HepG2 (cell line): ENCODE data around the gene HACD2. TPM values are rescaled to one million over a fixed set of nuclear protein-coding genes. Genes with fewer than 3 reads are reported as not detected.

ENCODE experiments used
- ATAC-seq: fragments of 200-7000 bp; cut with Tn5 transposase; 3 replicates; pipeline ENCODE4 v1.9.1; 2020; ENCODE audit warnings: mild to moderate bottlenecking, moderate library complexity
- BruUV-seq: library from RNA; stranded (reverse); fragments of 400-500 nt; replicated peaks from 2 replicates; lab custom pipeline; 2021; lab: Mats Ljungman, UMichigan
- CTCF ChIA-PET: fragments of 300-600 bp; formaldehyde crosslinking; extraction: SDS; loops from one replicate; lab custom pipeline; 2021; ENCODE audit warnings: low total read pairs, inconsistent platforms, low intra/inter-chr PET ratio; lab: Yijun Ruan, JAX
- POLR2A ChIA-PET: fragments of 350-600 bp; sonication (Branson Sonifier 250); formaldehyde crosslinking; loops from one replicate; lab custom pipeline; 2020; ENCODE audit warnings: antibody characterized with exemption, inconsistent platforms; lab: Yijun Ruan, JAX
- DNase-seq: peaks from one replicate; pipeline ENCODE4 v3.0.0-alpha.2; 2015; ENCODE audit warnings: low spot score
- FAIRE-seq: peaks from 3 replicates; lab custom pipeline; 2011; peaks lifted over from hg19 to GRCh38; lab: Jason Lieb, UNC
- H2AFZ ChIP-seq: one replicate; pipeline ENCODE4 v1.6.1; 2011; ENCODE audit warnings: low read length, inconsistent platforms
- H3K27ac ChIP-seq: fragments of 300-600 bp; 3 replicates; pipeline ENCODE4 v1.8.0; 2011; ENCODE audit warnings: mixed run types, mild to moderate bottlenecking, mixed read lengths, low read length, inconsistent platforms; ENCODE audit not compliant: insufficient read depth; ENCODE audit errors: extremely low read length
- H3K27me3 ChIP-seq, 2 experiments: fragments of 200-600 bp in 1 of 2; 2 replicates in 1 of 2; 3 replicates in 1 of 2; pipeline versions ENCODE4 v1.6.0 to v1.8.0; 2011; ENCODE audit warnings: low read length in 2 of 2, mild to moderate bottlenecking in 2 of 2, moderate library complexity in 2 of 2, inconsistent platforms in 1 of 2; ENCODE audit not compliant: insufficient read depth in 2 of 2, control insufficient read depth in 1 of 2
- H3K36me3 ChIP-seq, 2 experiments: fragments of 200-600 bp in 1 of 2; replicated peaks in 1 of 2; 2 replicates in 1 of 2; 3 replicates in 1 of 2; pipeline versions ENCODE4 v1.5.1 to v1.8.0; 2011; ENCODE audit warnings: low read length in 2 of 2, inconsistent platforms in 1 of 2; ENCODE audit not compliant: insufficient read depth in 2 of 2, control insufficient read depth in 1 of 2
- H3K4me1 ChIP-seq: 2 replicates; pipeline ENCODE4 v1.5.1; 2012; ENCODE audit warnings: low read length, inconsistent platforms; ENCODE audit not compliant: insufficient read depth
- H3K4me2 ChIP-seq: 2 replicates; pipeline ENCODE4 v1.6.0; 2011; ENCODE audit warnings: low read depth, low read length, inconsistent platforms
- H3K4me3 ChIP-seq, 3 experiments: fragments of 200-600 bp in 1 of 3; sonication (generic), shearing (Covaris generic) in 1 of 3; replicated peaks in 1 of 3; 2 replicates each; pipeline ENCODE4 v1.5.1; 2011 to 2016; ENCODE audit warnings: low read length in 3 of 3, inconsistent platforms in 2 of 3, low read depth in 2 of 3, mild to moderate bottlenecking in 2 of 3, control low read depth in 1 of 3, mixed read lengths in 1 of 3; ENCODE audit not compliant: insufficient read depth in 1 of 3
- H3K79me2 ChIP-seq: one replicate; pipeline ENCODE4 v1.6.1; 2011; ENCODE audit warnings: low read length, inconsistent platforms; ENCODE audit not compliant: insufficient read depth
- H3K9ac ChIP-seq: 2 replicates; pipeline ENCODE4 v1.6.0; 2011; ENCODE audit warnings: mild to moderate bottlenecking, low read depth, low read length, inconsistent platforms; ENCODE audit not compliant: insufficient read depth
- H3K9me3 ChIP-seq: 2 replicates; pipeline ENCODE4 v1.5.1; 2012; ENCODE audit warnings: mild to moderate bottlenecking, low read length
- H4K20me1 ChIP-seq: 2 replicates; pipeline ENCODE4 v1.6.0; 2011; ENCODE audit warnings: inconsistent platforms, mild to moderate bottlenecking, low read length, moderate library complexity; ENCODE audit not compliant: insufficient read depth
- MAFG ChIP-seq: sonication (generic); formaldehyde crosslinking; IDR thresholded peaks from 2 replicates; pipeline ENCODE4 v1.5.1; 2020; ENCODE audit warnings: mild to moderate bottlenecking, missing genetic modification reagents
- ZBTB7B ChIP-seq: sonication (generic); formaldehyde crosslinking; IDR thresholded peaks from 2 replicates; pipeline ENCODE4 v1.4.0; 2020; ENCODE audit warnings: missing genetic modification reagents
- ZNF230 ChIP-seq: sonication (generic); formaldehyde crosslinking; IDR thresholded peaks from 2 replicates; pipeline ENCODE4 v1.4.0; 2020; ENCODE audit warnings: mild to moderate bottlenecking, missing genetic modification reagents
- ZNF333 ChIP-seq: sonication (generic); formaldehyde crosslinking; IDR thresholded peaks from 2 replicates; pipeline ENCODE4 v1.4.0; 2020; ENCODE audit warnings: mild to moderate bottlenecking, missing genetic modification reagents, borderline replicate concordance
- ZNF7 ChIP-seq: IDR thresholded peaks from 2 replicates; pipeline ENCODE4 v1.6.1; 2016; ENCODE audit warnings: missing biosample characterization, missing genetic modification reagents
- WGBS: methylation state at CpG from one replicate; pipeline ENCODE4 v1.1.6; 2017; ENCODE audit warnings: low lambda C conversion rate; 5-methylcytosine and 5-hydroxymethylcytosine counted together
- in situ Hi-C: cut with HindIII; loops from 2 replicates; pipeline ENCODE4 v1.10.0; 2017; ENCODE audit warnings: low pct_unique_long_range_greater_than_20kb; ENCODE audit not compliant: extremely low pct_ligation_motif_present
- intact Hi-C: fragments of 100-400 bp; cut with micrococcal nuclease; formaldehyde crosslinking; loops from one replicate; pipeline ENCODE4 v1.10.0; 2022; ENCODE audit not compliant: unreplicated experiment
- polyA plus RNA-seq, 8 experiments: library from polyadenylated mRNA; depleted of rRNA in 3 of 8; stranded (reverse) in 7 of 8; unstranded in 1 of 8; fragments of >200 nt; fragmentation: Illumina TruSeq in 4 of 8; extraction: Trizol in 4 of 8; gene quantifications; 2 replicates each; pipeline versions ENCODE4 v1.2.1 to v1.2.3, GENCODE V29; 2011 to 2016; ENCODE audit warnings: low read depth in 4 of 8, missing spikeins in 1 of 8, mixed read lengths in 1 of 8; ENCODE audit not compliant: insufficient read depth in 1 of 8
- total RNA-seq, 5 experiments: library from RNA; depleted of rRNA; stranded (reverse); fragments of >200 nt; fragmentation: Illumina TruSeq; extraction: Trizol; gene quantifications; 2 replicates each; pipeline ENCODE4 v1.2.3, GENCODE V29; 2016; ENCODE audit warnings: low read depth in 1 of 5
- TF ChIP-seq, protein P1 (sequence below), 2 experiments: sonication (generic) in 1 of 2; formaldehyde crosslinking in 1 of 2; IDR thresholded peaks; 2 replicates each; pipeline versions ENCODE4 v1.4.0 to v1.6.1; 2018 to 2020; ENCODE audit warnings: missing genetic modification reagents in 2 of 2, borderline replicate concordance in 1 of 2, low read depth in 1 of 2, mild to moderate bottlenecking in 1 of 2, missing biosample characterization in 1 of 2
- TF ChIP-seq, protein P2 (sequence below): sonication (generic); formaldehyde crosslinking; IDR thresholded peaks from 2 replicates; pipeline ENCODE4 v1.5.0; 2020; ENCODE audit warnings: missing genetic modification reagents
- TF ChIP-seq, protein P3 (sequence below): sonication (generic); formaldehyde crosslinking; IDR thresholded peaks from 2 replicates; pipeline ENCODE4 v1.8.1; 2022; ENCODE audit warnings: low read depth, mild to moderate bottlenecking, missing genetic modification reagents
- TF ChIP-seq, protein P4 (sequence below): sonication (generic); formaldehyde crosslinking; IDR thresholded peaks from 2 replicates; pipeline ENCODE4 v1.4.0; 2020; ENCODE audit warnings: missing genetic modification reagents
- TF ChIP-seq, protein P5 (sequence below): sonication (generic); formaldehyde crosslinking; IDR thresholded peaks from 2 replicates; pipeline ENCODE4 v1.5.0; 2020; ENCODE audit warnings: mild to moderate bottlenecking, missing genetic modification reagents, borderline replicate concordance
- TF ChIP-seq, protein P6 (sequence below): sonication (generic); formaldehyde crosslinking; IDR thresholded peaks from 2 replicates; pipeline ENCODE4 v1.5.0; 2020; ENCODE audit warnings: missing genetic modification reagents, mild to moderate bottlenecking, borderline replicate concordance

Gene HACD2
- total and polyA plus RNA-seq, 2 of the 13 experiments (the other 11 are each of a cell fraction or from before 2014, with no cell fraction given): 47.0 to 50.4 TPM

DNA sequence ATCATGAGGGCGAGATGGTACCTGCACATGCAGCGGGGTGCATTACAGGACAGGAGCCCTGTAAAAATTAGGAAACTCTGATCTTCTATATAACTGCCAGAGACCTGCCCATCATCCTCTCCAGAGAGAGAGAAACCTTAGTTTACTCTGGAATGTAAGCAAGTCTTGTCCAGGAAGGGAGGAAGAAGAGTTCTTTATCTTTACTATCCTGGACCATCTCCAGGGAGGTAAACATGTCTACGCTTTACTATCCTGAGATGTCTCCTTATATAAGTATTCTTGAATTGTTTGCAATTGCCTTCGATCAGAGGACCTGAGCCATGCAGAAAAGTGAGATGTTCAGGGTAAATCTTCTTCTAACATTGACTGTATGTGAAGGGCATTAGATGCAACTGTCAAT lies 12.7 kb upstream of the HACD2 start:
- H3K9me3 ChIP-seq: no peaks in the 10 kb centered on the region
- in situ Hi-C loops: no loop called here
- DNase-seq (no peak), ATAC-seq (no peak), FAIRE-seq (no peak)
- no peak overlapping the region for H3K4me3 ChIP-seq
- H2AFZ ChIP-seq: no peak overlapping the region
- H3K36me3 ChIP-seq: no peaks in the 10 kb centered on the region
- CTCF ChIA-PET: no interaction called here
- 95% methylated on average over 4 of the region's 4 CpGs for WGBS
- H3K79me2 ChIP-seq: no peaks in the 10 kb centered on the region
- no peak overlapping the region for H3K9ac ChIP-seq
- no peaks in the 10 kb centered on the region for H4K20me1 ChIP-seq
- POLR2A ChIA-PET: no interaction called here
- no peaks in the 10 kb centered on the region for H3K27me3 ChIP-seq
- H3K27ac ChIP-seq: no peak overlapping the region
- no peak overlapping the region for H3K4me2 ChIP-seq
- intact Hi-C loops: no loop called here
- H3K4me1 ChIP-seq: peaks cover 35% of the 10 kb centered on the region
- BruUV-seq: no TSS peak
- TF ChIP-seq, protein P1, sequence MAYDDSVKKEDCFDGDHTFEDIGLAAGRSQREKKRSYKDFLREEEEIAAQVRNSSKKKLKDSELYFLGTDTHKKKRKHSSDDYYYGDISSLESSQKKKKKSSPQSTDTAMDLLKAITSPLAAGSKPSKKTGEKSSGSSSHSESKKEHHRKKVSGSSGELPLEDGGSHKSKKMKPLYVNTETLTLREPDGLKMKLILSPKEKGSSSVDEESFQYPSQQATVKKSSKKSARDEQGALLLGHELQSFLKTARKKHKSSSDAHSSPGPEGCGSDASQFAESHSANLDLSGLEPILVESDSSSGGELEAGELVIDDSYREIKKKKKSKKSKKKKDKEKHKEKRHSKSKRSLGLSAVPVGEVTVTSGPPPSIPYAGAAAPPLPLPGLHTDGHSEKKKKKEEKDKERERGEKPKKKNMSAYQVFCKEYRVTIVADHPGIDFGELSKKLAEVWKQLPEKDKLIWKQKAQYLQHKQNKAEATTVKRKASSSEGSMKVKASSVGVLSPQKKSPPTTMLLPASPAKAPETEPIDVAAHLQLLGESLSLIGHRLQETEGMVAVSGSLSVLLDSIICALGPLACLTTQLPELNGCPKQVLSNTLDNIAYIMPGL (CRISPR knock-in tag; IDR thresholded peaks at IDR 0.05; ENCODE audit: borderline replicate concordance in 1 of 2, low read depth in 1 of 2): no peak
- TF ChIP-seq, protein P2, sequence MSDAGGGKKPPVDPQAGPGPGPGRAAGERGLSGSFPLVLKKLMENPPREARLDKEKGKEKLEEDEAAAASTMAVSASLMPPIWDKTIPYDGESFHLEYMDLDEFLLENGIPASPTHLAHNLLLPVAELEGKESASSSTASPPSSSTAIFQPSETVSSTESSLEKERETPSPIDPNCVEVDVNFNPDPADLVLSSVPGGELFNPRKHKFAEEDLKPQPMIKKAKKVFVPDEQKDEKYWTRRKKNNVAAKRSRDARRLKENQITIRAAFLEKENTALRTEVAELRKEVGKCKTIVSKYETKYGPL (CRISPR knock-in tag): no peak
- TF ChIP-seq MAFG (CRISPR knock-in tag): no peak
- no peak for TF ChIP-seq ZBTB7B (CRISPR knock-in tag)
- TF ChIP-seq ZNF230 (CRISPR knock-in tag): no peak
- no peak for TF ChIP-seq ZNF333 (CRISPR knock-in tag)
- TF ChIP-seq, protein P3, sequence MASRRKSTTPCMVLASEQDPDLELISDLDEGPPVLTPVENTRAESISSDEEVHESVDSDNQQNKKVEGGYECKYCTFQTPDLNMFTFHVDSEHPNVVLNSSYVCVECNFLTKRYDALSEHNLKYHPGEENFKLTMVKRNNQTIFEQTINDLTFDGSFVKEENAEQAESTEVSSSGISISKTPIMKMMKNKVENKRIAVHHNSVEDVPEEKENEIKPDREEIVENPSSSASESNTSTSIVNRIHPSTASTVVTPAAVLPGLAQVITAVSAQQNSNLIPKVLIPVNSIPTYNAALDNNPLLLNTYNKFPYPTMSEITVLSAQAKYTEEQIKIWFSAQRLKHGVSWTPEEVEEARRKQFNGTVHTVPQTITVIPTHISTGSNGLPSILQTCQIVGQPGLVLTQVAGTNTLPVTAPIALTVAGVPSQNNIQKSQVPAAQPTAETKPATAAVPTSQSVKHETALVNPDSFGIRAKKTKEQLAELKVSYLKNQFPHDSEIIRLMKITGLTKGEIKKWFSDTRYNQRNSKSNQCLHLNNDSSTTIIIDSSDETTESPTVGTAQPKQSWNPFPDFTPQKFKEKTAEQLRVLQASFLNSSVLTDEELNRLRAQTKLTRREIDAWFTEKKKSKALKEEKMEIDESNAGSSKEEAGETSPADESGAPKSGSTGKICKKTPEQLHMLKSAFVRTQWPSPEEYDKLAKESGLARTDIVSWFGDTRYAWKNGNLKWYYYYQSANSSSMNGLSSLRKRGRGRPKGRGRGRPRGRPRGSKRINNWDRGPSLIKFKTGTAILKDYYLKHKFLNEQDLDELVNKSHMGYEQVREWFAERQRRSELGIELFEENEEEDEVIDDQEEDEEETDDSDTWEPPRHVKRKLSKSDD (CRISPR knock-in tag): no peak
- no peak for TF ChIP-seq ZNF7 (CRISPR knock-in tag)
- TF ChIP-seq, protein P4, sequence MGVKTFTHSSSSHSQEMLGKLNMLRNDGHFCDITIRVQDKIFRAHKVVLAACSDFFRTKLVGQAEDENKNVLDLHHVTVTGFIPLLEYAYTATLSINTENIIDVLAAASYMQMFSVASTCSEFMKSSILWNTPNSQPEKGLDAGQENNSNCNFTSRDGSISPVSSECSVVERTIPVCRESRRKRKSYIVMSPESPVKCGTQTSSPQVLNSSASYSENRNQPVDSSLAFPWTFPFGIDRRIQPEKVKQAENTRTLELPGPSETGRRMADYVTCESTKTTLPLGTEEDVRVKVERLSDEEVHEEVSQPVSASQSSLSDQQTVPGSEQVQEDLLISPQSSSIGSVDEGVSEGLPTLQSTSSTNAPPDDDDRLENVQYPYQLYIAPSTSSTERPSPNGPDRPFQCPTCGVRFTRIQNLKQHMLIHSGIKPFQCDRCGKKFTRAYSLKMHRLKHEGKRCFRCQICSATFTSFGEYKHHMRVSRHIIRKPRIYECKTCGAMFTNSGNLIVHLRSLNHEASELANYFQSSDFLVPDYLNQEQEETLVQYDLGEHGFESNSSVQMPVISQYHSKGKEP (CRISPR knock-in tag): no peak
- TF ChIP-seq, protein P5, sequence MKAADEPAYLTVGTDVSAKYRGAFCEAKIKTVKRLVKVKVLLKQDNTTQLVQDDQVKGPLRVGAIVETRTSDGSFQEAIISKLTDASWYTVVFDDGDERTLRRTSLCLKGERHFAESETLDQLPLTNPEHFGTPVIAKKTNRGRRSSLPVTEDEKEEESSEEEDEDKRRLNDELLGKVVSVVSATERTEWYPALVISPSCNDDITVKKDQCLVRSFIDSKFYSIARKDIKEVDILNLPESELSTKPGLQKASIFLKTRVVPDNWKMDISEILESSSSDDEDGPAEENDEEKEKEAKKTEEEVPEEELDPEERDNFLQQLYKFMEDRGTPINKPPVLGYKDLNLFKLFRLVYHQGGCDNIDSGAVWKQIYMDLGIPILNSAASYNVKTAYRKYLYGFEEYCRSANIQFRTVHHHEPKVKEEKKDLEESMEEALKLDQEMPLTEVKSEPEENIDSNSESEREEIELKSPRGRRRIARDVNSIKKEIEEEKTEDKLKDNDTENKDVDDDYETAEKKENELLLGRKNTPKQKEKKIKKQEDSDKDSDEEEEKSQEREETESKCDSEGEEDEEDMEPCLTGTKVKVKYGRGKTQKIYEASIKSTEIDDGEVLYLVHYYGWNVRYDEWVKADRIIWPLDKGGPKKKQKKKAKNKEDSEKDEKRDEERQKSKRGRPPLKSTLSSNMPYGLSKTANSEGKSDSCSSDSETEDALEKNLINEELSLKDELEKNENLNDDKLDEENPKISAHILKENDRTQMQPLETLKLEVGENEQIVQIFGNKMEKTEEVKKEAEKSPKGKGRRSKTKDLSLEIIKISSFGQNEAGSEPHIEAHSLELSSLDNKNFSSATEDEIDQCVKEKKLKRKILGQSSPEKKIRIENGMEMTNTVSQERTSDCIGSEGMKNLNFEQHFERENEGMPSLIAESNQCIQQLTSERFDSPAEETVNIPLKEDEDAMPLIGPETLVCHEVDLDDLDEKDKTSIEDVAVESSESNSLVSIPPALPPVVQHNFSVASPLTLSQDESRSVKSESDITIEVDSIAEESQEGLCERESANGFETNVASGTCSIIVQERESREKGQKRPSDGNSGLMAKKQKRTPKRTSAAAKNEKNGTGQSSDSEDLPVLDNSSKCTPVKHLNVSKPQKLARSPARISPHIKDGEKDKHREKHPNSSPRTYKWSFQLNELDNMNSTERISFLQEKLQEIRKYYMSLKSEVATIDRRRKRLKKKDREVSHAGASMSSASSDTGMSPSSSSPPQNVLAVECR (CRISPR knock-in tag): no peak
- TF ChIP-seq, protein P6, sequence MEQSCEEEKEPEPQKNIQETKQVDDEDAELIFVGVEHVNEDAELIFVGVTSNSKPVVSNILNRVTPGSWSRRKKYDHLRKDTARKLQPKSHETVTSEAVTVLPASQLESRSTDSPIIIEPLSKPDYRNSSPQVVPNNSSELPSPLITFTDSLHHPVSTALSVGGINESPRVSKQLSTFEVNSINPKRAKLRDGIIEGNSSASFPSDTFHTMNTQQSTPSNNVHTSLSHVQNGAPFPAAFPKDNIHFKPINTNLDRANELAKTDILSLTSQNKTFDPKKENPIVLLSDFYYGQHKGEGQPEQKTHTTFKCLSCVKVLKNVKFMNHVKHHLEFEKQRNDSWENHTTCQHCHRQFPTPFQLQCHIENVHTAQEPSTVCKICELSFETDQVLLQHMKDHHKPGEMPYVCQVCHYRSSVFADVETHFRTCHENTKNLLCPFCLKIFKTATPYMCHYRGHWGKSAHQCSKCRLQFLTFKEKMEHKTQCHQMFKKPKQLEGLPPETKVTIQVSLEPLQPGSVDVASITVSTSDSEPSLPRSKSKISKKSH (CRISPR knock-in tag): no peak
